ENCODE data around the gene SLC2A1. TPM values are rescaled to one million over a fixed set of nuclear protein-coding genes. Genes with fewer than 3 reads are reported as not detected.

SLC2A1 gene
- total and polyA plus RNA-seq, 9 of the 15 experiments (the other 6 are each of a cell fraction or from before 2014, with no cell fraction given) = 12.6 to 153 (median 48.0) TPM

DNA sequence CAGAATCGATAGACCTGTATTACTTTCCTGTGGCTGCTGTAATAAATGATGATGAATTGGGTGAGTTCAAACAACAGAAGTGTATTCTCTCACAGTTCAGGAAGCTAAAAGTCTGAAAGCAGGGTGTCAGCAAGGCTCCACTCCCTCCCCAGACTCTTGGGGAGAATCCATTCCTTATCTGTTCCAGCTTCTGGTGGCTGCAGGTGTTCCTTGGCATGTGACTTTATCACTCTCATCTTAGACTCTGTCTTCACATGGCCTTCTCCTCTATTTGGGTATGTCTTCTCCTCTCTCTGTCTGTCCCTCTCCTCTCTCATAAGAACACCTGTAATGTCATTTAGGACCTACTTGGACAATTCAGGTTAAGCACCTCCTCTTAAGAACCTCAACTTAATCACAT lies 44.1 kb upstream of the SLC2A1 start (continued):
- TF ChIP-seq, protein P1, sequence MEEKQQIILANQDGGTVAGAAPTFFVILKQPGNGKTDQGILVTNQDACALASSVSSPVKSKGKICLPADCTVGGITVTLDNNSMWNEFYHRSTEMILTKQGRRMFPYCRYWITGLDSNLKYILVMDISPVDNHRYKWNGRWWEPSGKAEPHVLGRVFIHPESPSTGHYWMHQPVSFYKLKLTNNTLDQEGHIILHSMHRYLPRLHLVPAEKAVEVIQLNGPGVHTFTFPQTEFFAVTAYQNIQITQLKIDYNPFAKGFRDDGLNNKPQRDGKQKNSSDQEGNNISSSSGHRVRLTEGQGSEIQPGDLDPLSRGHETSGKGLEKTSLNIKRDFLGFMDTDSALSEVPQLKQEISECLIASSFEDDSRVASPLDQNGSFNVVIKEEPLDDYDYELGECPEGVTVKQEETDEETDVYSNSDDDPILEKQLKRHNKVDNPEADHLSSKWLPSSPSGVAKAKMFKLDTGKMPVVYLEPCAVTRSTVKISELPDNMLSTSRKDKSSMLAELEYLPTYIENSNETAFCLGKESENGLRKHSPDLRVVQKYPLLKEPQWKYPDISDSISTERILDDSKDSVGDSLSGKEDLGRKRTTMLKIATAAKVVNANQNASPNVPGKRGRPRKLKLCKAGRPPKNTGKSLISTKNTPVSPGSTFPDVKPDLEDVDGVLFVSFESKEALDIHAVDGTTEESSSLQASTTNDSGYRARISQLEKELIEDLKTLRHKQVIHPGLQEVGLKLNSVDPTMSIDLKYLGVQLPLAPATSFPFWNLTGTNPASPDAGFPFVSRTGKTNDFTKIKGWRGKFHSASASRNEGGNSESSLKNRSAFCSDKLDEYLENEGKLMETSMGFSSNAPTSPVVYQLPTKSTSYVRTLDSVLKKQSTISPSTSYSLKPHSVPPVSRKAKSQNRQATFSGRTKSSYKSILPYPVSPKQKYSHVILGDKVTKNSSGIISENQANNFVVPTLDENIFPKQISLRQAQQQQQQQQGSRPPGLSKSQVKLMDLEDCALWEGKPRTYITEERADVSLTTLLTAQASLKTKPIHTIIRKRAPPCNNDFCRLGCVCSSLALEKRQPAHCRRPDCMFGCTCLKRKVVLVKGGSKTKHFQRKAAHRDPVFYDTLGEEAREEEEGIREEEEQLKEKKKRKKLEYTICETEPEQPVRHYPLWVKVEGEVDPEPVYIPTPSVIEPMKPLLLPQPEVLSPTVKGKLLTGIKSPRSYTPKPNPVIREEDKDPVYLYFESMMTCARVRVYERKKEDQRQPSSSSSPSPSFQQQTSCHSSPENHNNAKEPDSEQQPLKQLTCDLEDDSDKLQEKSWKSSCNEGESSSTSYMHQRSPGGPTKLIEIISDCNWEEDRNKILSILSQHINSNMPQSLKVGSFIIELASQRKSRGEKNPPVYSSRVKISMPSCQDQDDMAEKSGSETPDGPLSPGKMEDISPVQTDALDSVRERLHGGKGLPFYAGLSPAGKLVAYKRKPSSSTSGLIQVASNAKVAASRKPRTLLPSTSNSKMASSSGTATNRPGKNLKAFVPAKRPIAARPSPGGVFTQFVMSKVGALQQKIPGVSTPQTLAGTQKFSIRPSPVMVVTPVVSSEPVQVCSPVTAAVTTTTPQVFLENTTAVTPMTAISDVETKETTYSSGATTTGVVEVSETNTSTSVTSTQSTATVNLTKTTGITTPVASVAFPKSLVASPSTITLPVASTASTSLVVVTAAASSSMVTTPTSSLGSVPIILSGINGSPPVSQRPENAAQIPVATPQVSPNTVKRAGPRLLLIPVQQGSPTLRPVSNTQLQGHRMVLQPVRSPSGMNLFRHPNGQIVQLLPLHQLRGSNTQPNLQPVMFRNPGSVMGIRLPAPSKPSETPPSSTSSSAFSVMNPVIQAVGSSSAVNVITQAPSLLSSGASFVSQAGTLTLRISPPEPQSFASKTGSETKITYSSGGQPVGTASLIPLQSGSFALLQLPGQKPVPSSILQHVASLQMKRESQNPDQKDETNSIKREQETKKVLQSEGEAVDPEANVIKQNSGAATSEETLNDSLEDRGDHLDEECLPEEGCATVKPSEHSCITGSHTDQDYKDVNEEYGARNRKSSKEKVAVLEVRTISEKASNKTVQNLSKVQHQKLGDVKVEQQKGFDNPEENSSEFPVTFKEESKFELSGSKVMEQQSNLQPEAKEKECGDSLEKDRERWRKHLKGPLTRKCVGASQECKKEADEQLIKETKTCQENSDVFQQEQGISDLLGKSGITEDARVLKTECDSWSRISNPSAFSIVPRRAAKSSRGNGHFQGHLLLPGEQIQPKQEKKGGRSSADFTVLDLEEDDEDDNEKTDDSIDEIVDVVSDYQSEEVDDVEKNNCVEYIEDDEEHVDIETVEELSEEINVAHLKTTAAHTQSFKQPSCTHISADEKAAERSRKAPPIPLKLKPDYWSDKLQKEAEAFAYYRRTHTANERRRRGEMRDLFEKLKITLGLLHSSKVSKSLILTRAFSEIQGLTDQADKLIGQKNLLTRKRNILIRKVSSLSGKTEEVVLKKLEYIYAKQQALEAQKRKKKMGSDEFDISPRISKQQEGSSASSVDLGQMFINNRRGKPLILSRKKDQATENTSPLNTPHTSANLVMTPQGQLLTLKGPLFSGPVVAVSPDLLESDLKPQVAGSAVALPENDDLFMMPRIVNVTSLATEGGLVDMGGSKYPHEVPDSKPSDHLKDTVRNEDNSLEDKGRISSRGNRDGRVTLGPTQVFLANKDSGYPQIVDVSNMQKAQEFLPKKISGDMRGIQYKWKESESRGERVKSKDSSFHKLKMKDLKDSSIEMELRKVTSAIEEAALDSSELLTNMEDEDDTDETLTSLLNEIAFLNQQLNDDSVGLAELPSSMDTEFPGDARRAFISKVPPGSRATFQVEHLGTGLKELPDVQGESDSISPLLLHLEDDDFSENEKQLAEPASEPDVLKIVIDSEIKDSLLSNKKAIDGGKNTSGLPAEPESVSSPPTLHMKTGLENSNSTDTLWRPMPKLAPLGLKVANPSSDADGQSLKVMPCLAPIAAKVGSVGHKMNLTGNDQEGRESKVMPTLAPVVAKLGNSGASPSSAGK (IDR thresholded peaks at IDR 0.05) = no peak
- TF ChIP-seq SAP30 (IDR thresholded peaks at IDR 0.05; ENCODE audit: borderline replicate concordance, insufficient read depth, low read depth, low read length, poor library complexity, severe bottlenecking) = no peak
- TF ChIP-seq RNF2 (IDR thresholded peaks at IDR 0.05) = no peak
- TF ChIP-seq ZNF224 (CRISPR knock-in tag; IDR thresholded peaks at IDR 0.05) = no peak
- no peak for TF ChIP-seq ZNF274 (IDR thresholded peaks at IDR 0.05; ENCODE audit: borderline replicate concordance, low read depth, low read length)
- no peak for TF ChIP-seq KLF13 (tag; IDR thresholded peaks at IDR 0.05; ENCODE audit: borderline replicate concordance, low read depth)
- TF ChIP-seq ZEB2 (IDR thresholded peaks at IDR 0.05) = peak; percentile 71
- TF ChIP-seq HNRNPH1 (optimal IDR thresholded peaks at IDR 0.05; ENCODE audit: low read depth, low read length) = no peak
- TF ChIP-seq HDAC1 (IDR thresholded peaks at IDR 0.05) = 0 out of 4 replicates have a peak, but pooled peaks of 1 of the 2 experiments have one; percentile 20
- 0 out of 2 replicates have a peak, but pooled peaks have one; percentile 28 for TF ChIP-seq EP300 (IDR thresholded peaks at IDR 0.05; ENCODE audit: low read length)
- TF ChIP-seq, protein P2, sequence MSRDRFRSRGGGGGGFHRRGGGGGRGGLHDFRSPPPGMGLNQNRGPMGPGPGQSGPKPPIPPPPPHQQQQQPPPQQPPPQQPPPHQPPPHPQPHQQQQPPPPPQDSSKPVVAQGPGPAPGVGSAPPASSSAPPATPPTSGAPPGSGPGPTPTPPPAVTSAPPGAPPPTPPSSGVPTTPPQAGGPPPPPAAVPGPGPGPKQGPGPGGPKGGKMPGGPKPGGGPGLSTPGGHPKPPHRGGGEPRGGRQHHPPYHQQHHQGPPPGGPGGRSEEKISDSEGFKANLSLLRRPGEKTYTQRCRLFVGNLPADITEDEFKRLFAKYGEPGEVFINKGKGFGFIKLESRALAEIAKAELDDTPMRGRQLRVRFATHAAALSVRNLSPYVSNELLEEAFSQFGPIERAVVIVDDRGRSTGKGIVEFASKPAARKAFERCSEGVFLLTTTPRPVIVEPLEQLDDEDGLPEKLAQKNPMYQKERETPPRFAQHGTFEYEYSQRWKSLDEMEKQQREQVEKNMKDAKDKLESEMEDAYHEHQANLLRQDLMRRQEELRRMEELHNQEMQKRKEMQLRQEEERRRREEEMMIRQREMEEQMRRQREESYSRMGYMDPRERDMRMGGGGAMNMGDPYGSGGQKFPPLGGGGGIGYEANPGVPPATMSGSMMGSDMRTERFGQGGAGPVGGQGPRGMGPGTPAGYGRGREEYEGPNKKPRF (IDR thresholded peaks at IDR 0.05; ENCODE audit: low read depth, low read length) = no peak
- no peak for TF ChIP-seq ZNF134 (CRISPR knock-in tag; conservative IDR thresholded peaks at IDR 0.05)
- TF ChIP-seq ZNF217 (CRISPR knock-in tag; IDR thresholded peaks at IDR 0.05) = no peak
- TF ChIP-seq, protein P3, sequence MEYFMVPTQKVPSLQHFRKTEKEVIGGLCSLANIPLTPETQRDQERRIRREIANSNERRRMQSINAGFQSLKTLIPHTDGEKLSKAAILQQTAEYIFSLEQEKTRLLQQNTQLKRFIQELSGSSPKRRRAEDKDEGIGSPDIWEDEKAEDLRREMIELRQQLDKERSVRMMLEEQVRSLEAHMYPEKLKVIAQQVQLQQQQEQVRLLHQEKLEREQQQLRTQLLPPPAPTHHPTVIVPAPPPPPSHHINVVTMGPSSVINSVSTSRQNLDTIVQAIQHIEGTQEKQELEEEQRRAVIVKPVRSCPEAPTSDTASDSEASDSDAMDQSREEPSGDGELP (CRISPR knock-in tag; IDR thresholded peaks at IDR 0.05; ENCODE audit: borderline replicate concordance) = no peak
